Activated B cell treated with CpG ODN at 0.5 μM for 24 hours (primary cell): ENCODE measurements around the gene WDR45B. TPM values are rescaled to one million over a fixed set of nuclear protein-coding genes. Genes with fewer than 3 reads are reported as not detected.

Experiments used
- ATAC-seq: fragments of 200-7000 bp; cut with Tn5 transposase; one replicate; pipeline ENCODE4 v1.10.0; 2021; ENCODE audit warnings: low read depth, mild to moderate bottlenecking, moderate library complexity
- CTCF ChIA-PET: fragments of 350-600 bp; sonication (Branson Sonifier 250); formaldehyde crosslinking; loops from one replicate; lab custom pipeline; 2021; ENCODE audit warnings: antibody characterized with exemption; lab: Charles Lee
- POLR2A ChIA-PET: fragments of 350-600 bp; sonication (Branson Sonifier 250); formaldehyde crosslinking; loops from one replicate; lab custom pipeline; 2021; ENCODE audit warnings: antibody characterized with exemption; lab: Charles Lee
- DNase-seq: peaks from one replicate; pipeline ENCODE4 v3.0.0; 2022
- H3K27ac Mint-ChIP-seq: one replicate; pipeline ENCODE4 v1.8.0; 2020; ENCODE audit warnings: mixed read lengths
- H3K27me3 Mint-ChIP-seq: one replicate; pipeline ENCODE4 v1.8.0; 2021; ENCODE audit warnings: mixed read lengths
- H3K36me3 Mint-ChIP-seq: one replicate; pipeline ENCODE4 v1.8.0; 2021; ENCODE audit warnings: low read depth, mixed read lengths
- H3K4me1 Mint-ChIP-seq: one replicate; pipeline ENCODE4 v1.8.0; 2021; ENCODE audit warnings: mixed read lengths
- H3K4me3 Mint-ChIP-seq: one replicate; pipeline ENCODE4 v1.8.0; 2020; ENCODE audit warnings: mild to moderate bottlenecking, mixed read lengths
- H3K9me3 Mint-ChIP-seq: one replicate; pipeline ENCODE4 v1.8.0; 2020; ENCODE audit warnings: mixed read lengths
- CTCF ChIP-seq: fragments of 200-600 bp; IDR thresholded peaks from one replicate; pipeline ENCODE4 v1.8.0; 2022; ENCODE audit warnings: antibody characterized with exemption, mild to moderate bottlenecking
- intact Hi-C: fragments of 100-400 bp; cut with micrococcal nuclease; formaldehyde crosslinking; loops from one replicate; pipeline ENCODE4 v1.15.1; 2024
- total RNA-seq: library from RNA; stranded (reverse); gene quantifications from 2 replicates; pipeline ENCODE4 v1.2.3, GENCODE V29; 2022

WDR45B gene
- total RNA-seq, 1 donor from 2014 or later: 51.2 TPM

- Mint-ChIP-seq H3K27me3 (no peaks in the 10 kb centered on the region), H3K27ac (peak overlapping the region; percentile 85), H3K9me3 (no peaks in the 10 kb centered on the region), H3K4me1 (peaks cover 56% of the 10 kb centered on the region), H3K4me3 (peak overlapping the region; percentile 72), H3K36me3 (peaks cover 16% of the 10 kb centered on the region)
- DNase-seq: no peak
- ChIA-PET POLR2A (interaction anchor here (0.5 to 1.3 kb wide), 3 partner anchors 31 to 494 kb away, joined by 3 to 6 read pairs (median 3); no protein-coding TSS in a partner anchor), CTCF (no interaction called here)
- no peak for TF ChIP-seq CTCF
- ATAC-seq: no peak
- intact Hi-C loops: no loop called here
These were observed 55.9 kb downstream of the WDR45B start for GRCh38 chr17:82592289-82592766.

GRCh38 chr17:82590881-82591539 is 57.2 kb downstream of the WDR45B start:
- ChIA-PET CTCF (no interaction called here), POLR2A (interaction anchor here (1.3 kb wide), 1 partner anchor 486 kb away, joined by 3 read pairs; no protein-coding TSS in a partner anchor)
- Mint-ChIP-seq H3K36me3 (peaks cover 18% of the 10 kb centered on the region), H3K27ac (peak overlapping the region; percentile 83), H3K4me3 (no peak overlapping the region), H3K4me1 (peaks cover 60% of the 10 kb centered on the region), H3K9me3 (no peaks in the 10 kb centered on the region), H3K27me3 (no peaks in the 10 kb centered on the region)
- DNase-seq: no peak
- no peak for TF ChIP-seq CTCF
- intact Hi-C loops: no loop called here
- ATAC-seq: no peak

- no peak overlapping the region for H3K4me3 Mint-ChIP-seq
- H3K36me3 Mint-ChIP-seq: peaks cover 21% of the 10 kb centered on the region
- no peaks in the 10 kb centered on the region for H3K9me3 Mint-ChIP-seq
- H3K4me1 Mint-ChIP-seq: peaks cover 55% of the 10 kb centered on the region
- no peaks in the 10 kb centered on the region for H3K27me3 Mint-ChIP-seq
- no peak for TF ChIP-seq CTCF
- no peak for ATAC-seq
- DNase-seq: no peak
- no peak overlapping the region for H3K27ac Mint-ChIP-seq
- intact Hi-C loops: no loop called here
- ChIA-PET CTCF (no interaction called here), POLR2A (no interaction called here)
These were observed 58.0 kb downstream of the WDR45B start for GRCh38 chr17:82590216-82590615.

- no peak for DNase-seq
- H3K9me3 Mint-ChIP-seq: no peaks in the 10 kb centered on the region
- peaks cover 51% of the 10 kb centered on the region for H3K4me1 Mint-ChIP-seq
- no peak for TF ChIP-seq CTCF
- POLR2A ChIA-PET: no interaction called here
- H3K36me3 Mint-ChIP-seq: peaks cover 24% of the 10 kb centered on the region
- no peak for ATAC-seq
- no peak overlapping the region for H3K4me3 Mint-ChIP-seq
- no peaks in the 10 kb centered on the region for H3K27me3 Mint-ChIP-seq
- peak overlapping the region; percentile 59 for H3K27ac Mint-ChIP-seq
- intact Hi-C loops: no loop called here
- CTCF ChIA-PET: no interaction called here
These were observed 58.4 kb downstream of the WDR45B start for GRCh38 chr17:82589851-82590180.

GRCh38 chr17:82588266-82589175 is 59.7 kb downstream of the WDR45B start:
- no peak overlapping the region for H3K4me3 Mint-ChIP-seq
- ChIA-PET CTCF (no interaction called here), POLR2A (interaction anchor here (0.7 kb wide), 1 partner anchor 56 kb away, joined by 3 read pairs; no protein-coding TSS in a partner anchor)
- intact Hi-C loops: no loop called here
- H3K27me3 Mint-ChIP-seq: no peaks in the 10 kb centered on the region
- no peak for ATAC-seq
- H3K27ac Mint-ChIP-seq: peak overlapping the region; percentile 80
- H3K4me1 Mint-ChIP-seq: peaks cover 38% of the 10 kb centered on the region
- peaks cover 32% of the 10 kb centered on the region for H3K36me3 Mint-ChIP-seq
- no peaks in the 10 kb centered on the region for H3K9me3 Mint-ChIP-seq
- TF ChIP-seq CTCF: no peak
- DNase-seq: no peak
